RKO (cell line): Measurements from ENCODE around the gene CHST8.

Source experiments
- DNase-seq: peaks from one replicate; pipeline ENCODE4 v3.0.0-alpha.2; 2016; ENCODE audit warnings: low spot score

The CHST8 gene

GRCh38 chr19:33717878-33718277 lies 96.1 kb downstream of the CHST8 start:
- DNase-seq: no peak

DNA sequence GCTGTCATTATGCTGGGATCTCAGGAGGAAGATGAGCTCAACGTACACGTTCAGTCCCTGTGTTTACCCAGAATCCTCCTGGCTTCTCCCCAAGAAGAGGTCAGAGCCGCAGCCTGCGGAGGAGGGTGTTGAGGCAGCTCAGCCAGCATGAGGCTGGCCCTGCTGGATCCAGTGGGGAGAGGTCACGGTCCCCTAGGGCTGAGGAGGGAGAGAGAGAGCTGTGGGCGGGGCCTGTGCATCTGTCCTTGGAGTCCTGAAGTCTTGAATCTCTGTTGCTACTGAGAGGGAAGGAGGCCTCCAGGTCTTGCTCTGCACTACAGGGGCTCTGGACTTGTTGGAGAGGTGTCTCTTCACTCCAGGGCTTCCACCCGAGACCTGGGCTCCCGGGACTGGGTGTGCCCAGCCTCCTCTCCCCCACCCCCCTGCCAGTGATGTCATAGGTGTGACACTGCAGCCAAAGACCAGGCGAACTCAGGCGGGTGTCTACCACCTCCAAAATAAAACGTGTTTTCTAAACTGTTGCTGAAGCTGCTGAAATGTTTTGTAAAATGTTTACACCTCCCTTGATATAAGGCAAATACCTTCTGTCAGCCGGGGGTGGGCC lies 97.0 kb downstream of the CHST8 start:
- DNase-seq: no peak

DNA sequence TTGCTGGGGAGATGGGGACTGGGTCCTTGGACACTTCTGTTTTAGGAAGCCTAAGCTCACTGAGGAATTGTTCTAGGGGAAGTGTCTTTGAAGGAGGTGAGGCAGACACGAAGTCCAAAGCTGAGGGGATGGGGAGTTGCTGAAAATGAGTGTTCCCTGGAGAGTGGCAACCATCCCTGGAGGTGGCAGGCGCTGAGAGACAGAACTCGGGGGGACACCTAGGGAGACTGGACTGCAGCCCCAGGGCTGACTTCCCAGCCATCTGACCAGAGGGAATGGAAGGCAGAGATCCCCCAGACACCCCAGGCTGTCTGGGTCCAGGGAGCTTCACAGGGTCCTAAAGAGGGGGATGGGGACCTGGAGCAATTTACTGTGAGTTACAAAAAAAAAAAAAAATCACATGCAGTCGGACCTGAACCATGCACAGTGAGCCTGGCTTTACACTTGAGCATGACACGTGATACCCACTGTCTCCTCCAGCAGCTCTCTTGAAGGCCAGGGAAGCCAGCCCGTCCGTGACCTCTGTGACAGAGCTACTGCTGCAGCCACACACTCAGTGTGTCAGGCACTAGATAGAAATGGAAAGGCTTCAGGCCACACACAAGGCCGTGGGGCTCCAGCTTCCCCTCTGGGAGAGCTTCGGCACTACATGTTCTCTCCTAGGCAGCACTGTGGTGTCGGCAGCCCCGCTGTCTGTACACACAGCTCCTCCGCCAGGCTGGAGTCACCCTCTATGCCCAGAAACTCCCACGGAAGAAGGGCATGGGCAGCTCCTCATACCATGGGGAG lies 97.8 kb downstream of the CHST8 start:
- no peak for DNase-seq

- DNase-seq: no peak
These were observed 98.4 kb downstream of the CHST8 start for GRCh38 chr19:33720155-33720493.

DNA sequence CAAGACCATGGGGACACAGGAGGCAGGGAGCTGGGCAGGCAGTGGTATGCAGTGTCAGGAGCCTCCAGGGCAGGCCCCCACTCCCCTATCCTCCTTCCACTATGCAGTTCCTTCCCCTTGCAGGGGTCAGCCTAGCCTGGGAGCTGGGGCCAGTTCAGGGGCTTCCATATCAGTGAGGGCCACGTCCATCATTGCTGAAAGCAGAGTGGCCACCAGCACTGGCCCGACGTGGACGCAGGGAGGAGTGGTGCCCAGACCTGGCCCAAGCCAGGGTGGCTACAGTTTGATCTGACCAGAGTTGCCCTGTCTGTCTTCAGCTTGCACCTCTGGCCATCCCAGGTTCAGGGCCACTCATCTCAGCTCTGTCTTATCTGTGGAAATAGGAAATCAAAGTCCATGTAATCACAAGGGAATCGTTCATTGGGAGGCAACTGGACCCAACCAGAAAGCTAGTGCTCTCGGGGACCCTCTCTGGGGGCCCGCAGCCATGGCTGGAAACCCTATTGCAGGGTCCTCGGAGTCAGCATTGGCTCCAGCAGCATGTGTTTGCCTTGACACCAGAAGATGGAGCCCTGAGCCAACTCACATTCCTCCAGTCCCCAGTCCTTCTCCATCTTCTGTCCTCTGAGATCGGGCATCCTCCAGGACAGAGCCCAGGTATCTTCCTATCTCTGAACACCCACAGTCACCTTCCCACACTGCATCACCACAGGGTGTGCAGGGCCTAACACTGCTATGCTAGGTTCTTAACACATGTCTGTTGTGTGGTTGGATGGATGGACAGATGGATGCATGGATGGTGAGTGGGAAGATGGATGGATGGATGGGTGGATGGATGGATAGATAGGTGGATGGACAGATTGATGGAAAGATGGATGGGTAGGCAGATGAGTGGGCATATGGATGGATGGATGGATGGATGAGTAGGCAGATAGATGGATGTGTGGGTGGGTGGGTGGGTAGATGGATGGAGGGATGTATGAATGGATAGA lies 99.2 kb downstream of the CHST8 start:
- DNase-seq: no peak

GRCh38 chr19:33721735-33722297 lies 100.1 kb downstream of the CHST8 start:
- no peak for DNase-seq

DNA sequence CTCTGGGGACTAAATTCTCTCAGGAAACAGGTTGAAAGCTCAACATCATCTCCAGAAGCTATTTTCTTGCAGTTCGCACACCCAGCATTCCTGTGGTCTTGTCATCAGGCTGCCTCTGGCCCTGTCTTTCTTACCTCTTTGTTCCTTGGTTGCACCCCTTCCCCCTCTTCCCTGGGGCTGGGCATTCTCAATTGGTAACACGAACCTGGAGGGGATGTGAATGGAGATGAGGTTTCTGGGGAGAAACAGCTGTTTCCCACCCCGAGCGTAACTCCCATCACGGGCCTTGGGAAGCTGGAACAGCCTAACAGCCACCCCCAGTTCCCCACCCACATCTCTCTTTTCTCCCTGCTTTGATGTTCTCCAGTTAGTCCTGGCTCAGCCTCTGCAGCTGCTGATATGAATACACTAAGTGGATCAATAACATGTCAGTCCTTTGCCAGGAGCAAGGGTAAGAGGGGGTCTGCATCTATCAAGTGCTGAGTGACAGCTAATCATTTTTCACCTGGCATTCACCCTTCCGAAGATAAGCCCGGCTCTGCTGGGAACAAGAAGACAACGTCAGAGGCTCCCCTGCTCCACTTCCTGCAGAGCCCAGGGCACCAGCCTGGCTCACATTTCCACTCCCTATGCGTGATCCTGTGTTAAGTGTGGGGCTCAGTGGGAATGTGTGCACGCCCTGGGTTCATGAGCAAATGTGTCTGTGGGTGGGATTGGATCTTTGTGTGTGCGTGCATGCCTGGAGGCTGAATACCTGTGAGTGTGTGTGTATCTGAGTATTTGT lies 100.9 kb downstream of the CHST8 start:
- DNase-seq: no peak

GRCh38 chr19:33723512-33723911 lies 101.8 kb downstream of the CHST8 start:
- no peak for DNase-seq

- no peak for DNase-seq
These were observed 102.4 kb downstream of the CHST8 start for GRCh38 chr19:33724021-33724720.

DNA sequence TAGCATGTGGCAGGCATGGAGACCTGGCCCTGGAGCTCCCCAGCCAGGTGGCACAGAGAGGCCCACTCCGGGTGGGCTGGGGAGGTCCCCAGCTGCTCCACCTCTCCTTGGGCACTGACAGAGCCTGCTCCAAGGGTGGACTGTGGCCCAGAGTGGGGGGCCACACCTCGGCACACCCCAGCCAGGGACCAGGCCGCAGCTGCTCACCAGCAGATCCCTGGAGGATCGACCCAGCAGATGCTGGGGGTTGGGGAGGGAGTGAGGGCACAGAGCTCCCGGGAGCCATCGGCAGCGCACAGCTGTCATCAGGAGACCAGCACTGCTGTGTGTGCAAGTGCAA lies 102.9 kb downstream of the CHST8 start:
- no peak for DNase-seq

GRCh38 chr19:33725567-33725966 lies 103.8 kb downstream of the CHST8 start:
- no peak for DNase-seq

DNA sequence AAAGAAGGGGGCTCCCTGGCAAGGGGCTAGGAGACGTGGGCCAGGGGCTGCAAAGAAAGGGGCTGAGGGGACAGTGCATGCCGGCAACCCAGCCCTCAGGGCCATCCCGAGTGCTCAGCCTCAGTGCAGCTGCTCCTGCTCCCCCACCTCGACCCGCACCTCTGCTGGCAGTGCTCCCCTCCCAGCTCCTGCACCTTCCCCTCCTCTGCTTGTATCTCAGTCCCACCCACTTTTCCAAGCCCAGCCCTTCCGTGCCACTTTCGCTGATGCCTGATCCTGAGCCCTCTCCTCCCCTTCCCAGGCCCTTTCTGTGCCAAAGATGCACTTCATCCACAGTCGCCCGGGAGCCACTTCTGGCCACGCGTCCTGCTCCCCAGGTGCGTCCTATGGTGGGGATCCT lies 105.0 kb downstream of the CHST8 start:
- DNase-seq: no peak

- no peak for DNase-seq
These were observed 105.7 kb downstream of the CHST8 start for GRCh38 chr19:33727331-33727998.

DNA sequence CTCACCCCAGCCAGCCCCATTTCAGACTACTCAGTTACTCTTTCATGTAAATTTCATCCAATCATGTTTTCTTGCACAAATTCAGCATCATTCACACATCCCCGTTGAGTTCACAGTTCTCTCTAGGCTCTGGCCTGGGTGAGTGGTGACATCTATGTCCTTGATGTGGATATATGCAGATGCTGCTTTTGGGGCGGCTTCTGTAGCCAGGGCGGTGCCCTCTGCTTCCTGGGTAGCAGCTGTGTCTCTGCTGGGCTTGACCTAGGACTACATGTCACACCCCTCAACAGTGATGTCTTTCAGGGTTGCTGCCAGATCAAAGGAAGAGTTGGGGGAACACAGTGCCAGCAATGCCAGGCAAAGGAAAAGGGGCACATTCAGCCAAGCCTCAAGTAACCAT lies 106.4 kb downstream of the CHST8 start:
- DNase-seq: no peak

GRCh38 chr19:33730858-33731607 lies 109.3 kb downstream of the CHST8 start:
- no peak for DNase-seq

- no peak for DNase-seq
These were observed 110.1 kb downstream of the CHST8 start for GRCh38 chr19:33731881-33732280.

GRCh38 chr19:33734913-33735312 lies 113.2 kb downstream of the CHST8 start:
- DNase-seq: no peak

DNA sequence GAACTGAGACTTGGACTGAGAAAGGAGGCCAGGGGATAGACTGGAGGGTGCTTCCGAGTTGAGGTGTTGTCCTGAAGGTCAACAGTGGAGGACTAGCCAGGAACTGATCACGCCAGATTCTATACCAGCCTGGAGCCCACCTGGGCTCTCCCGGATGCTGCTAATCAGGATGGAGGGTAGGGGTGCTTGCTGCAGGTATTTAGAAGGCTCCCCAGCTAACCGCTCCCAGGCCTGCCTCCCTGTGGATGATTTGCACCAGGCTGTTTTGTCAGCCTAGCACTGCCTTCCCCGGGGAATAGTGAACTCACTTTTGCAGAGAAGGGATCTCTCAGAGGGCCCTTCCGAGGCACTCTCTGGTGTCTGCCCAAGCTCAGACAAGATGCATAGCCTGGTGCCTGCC lies 114.4 kb downstream of the CHST8 start:
- DNase-seq: no peak

DNA sequence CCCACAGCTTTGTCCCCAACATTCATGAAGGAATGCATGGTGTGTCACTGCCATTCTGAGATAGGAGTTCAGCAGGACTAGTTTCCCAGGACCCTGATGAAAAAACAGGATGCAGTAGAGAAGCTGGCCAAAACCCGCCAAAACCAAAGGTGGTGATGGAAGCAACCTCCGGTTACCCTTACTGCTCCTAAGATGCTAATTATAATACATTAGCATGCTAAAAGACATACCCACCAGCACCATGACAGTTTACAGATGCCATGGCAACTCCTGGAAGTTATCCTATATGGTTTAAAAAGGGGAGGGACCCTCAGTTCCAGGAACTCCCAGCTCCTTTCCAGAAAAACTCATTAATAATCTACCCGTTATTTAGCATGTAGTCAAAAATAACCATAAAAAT lies 115.0 kb downstream of the CHST8 start:
- no peak for DNase-seq
